ENCODE results near the gene CSDE1. TPM values are rescaled to one million over a fixed set of nuclear protein-coding genes. Genes with fewer than 3 reads are reported as not detected.
A peak's percentile ranks its signal among the peaks of the same experiment; 100 is the strongest.

CSDE1 gene
- total RNA-seq, 2 experiments from 2014 or later: 496 to 514 TPM

GRCh38 chr1:114770989-114771388 is 13.2 kb upstream of the CSDE1 start:
- ATAC-seq: no peak
- H3K27ac Mint-ChIP-seq: no peak overlapping the region
- intact Hi-C loops (cut with micrococcal nuclease): no loop called here

DNA sequence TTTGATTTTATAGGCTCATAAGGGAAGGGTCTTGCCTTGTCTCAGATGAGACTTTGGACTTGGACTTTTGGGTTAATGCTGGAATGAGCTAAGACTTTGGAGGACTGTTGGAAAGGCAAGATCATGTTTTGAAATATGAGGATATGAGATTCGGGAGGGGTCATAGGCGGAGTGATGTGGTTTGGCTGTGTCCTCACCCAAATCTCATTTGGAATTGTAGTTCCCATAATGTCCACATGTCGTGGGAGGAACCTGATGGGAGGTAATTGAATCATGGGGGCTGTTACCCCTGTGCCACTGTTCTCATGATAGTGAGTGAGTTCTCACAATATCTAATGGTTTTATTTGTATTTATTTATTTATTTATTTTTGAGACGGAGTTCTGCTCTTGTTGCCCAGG is 6.9 kb upstream of the CSDE1 start:
- Mint-ChIP-seq H3K4me1 (ENCODE audit: low read depth) (no peaks in the 10 kb centered on the region), H3K4me3 (no peak overlapping the region), H3K27ac (no peak overlapping the region), H3K27me3 (no peaks in the 10 kb centered on the region), H3K36me3 (ENCODE audit: low read depth) (peaks cover 2% of the 10 kb centered on the region), H3K9me3 (peaks cover 8% of the 10 kb centered on the region)
- ChIA-PET POLR2A (no interaction called here), CTCF (no interaction called here)
- DNase-seq: no peak
- intact Hi-C loops (cut with micrococcal nuclease): no loop called here
- no peak for ATAC-seq
- peak; percentile 21 for TF ChIP-seq CTCF (IDR thresholded peaks at IDR 0.05)

More at GRCh38 chr1:114770989-114771388, 13.2 kb upstream of the CSDE1 start:
- Mint-ChIP-seq H3K27me3 (no peaks in the 10 kb centered on the region), H3K4me1 (ENCODE audit: low read depth) (no peaks in the 10 kb centered on the region), H3K9me3 (no peaks in the 10 kb centered on the region), H3K4me3 (no peak overlapping the region), H3K36me3 (ENCODE audit: low read depth) (peaks cover 13% of the 10 kb centered on the region)
- POLR2A ChIA-PET: no interaction called here
- DNase-seq: no peak
- no peak for TF ChIP-seq CTCF (IDR thresholded peaks at IDR 0.05)
- CTCF ChIA-PET: interaction anchor here (1.2 kb wide), 1 partner anchor 10 kb away, joined by 3 read pairs; the partner anchor contains the start of gene SIKE1

DNA sequence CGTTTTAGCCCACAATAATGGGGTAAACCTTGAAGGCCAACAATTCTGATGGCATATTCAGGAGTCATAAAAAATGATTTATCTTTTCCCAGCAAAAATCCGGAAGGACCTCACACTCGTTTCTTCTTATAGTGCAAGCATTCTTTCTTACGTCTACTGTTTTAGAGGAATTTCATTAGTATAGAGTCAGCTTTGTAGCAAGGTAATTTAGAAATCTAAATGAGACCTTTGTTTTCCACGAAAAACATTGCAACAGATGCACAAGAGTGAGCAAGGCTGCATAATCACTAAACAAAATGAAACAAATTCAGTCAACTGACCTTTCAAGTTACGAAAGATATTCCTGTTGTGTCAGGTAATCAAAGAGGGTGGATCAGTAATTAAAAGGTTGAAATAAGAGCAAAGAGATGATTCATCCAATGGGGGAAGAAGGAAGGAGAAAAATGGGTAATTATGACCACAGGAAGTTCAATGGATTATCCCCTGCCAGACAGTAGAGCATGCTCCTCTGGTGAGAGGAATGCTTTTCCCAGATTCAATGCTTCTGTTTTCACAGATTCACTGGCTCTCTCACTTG is 560 bp upstream of the CSDE1 start:
- Mint-ChIP-seq H3K27me3 (no peaks in the 10 kb centered on the region), H3K4me3 (peak overlapping the region; percentile 90), H3K27ac (peak overlapping the region; percentile 100), H3K4me1 (ENCODE audit: low read depth) (peaks cover 40% of the 10 kb centered on the region), H3K9me3 (peaks cover 7% of the 10 kb centered on the region), H3K36me3 (ENCODE audit: low read depth) (peaks cover 30% of the 10 kb centered on the region)
- ATAC-seq: no peak
- intact Hi-C loops (cut with micrococcal nuclease): loop anchor here (5.0 kb wide), 1 partner anchor 41 kb away; the partner anchor contains the start of gene NRAS
- TF ChIP-seq CTCF (IDR thresholded peaks at IDR 0.05): no peak
- ChIA-PET CTCF (no interaction called here), POLR2A (interaction anchor here (1.1 to 3.5 kb wide), 7 partner anchors 9 to 89 kb away, joined by 3 to 29 read pairs (median 7); partner anchors contain the start of genes DENND2C, NRAS and SIKE1)
- DNase-seq: no peak

- TF ChIP-seq CTCF (IDR thresholded peaks at IDR 0.05): no peak
- POLR2A ChIA-PET: interaction anchor here (0.9 to 3.5 kb wide), 12 partner anchors 8 to 88 kb away, joined by 3 to 29 read pairs (median 6); partner anchors contain the start of genes DENND2C, NRAS and SIKE1
- peak overlapping the region; percentile 90 for H3K4me3 Mint-ChIP-seq
- peaks cover 52% of the 10 kb centered on the region for H3K4me1 Mint-ChIP-seq (ENCODE audit: low read depth)
- peak; percentile 43 for DNase-seq
- no peaks in the 10 kb centered on the region for H3K9me3 Mint-ChIP-seq
- ATAC-seq: no peak
- H3K36me3 Mint-ChIP-seq (ENCODE audit: low read depth): peaks cover 35% of the 10 kb centered on the region
- H3K27me3 Mint-ChIP-seq: no peaks in the 10 kb centered on the region
- intact Hi-C loops (cut with micrococcal nuclease): loop anchor here (2.0 to 5.0 kb wide), 2 partner anchors 24 to 40 kb away; partner anchors contain the start of genes NRAS and SIKE1
- peak overlapping the region; percentile 100 for H3K27ac Mint-ChIP-seq
- CTCF ChIA-PET: no interaction called here
Measured at GRCh38 chr1:114756949-114757454, 782 bp downstream of the CSDE1 start.

Measured in activated CD8-positive, alpha-beta T cell treated with anti-CD3 and anti-CD28 coated beads for 36 hours (primary cell).